Measurements from ENCODE around the gene TPPP3. TPM values are rescaled to one million over a fixed set of nuclear protein-coding genes. Genes with fewer than 3 reads are reported as not detected.

TPPP3 gene
- total and polyA plus RNA-seq, 9 of the 15 experiments (the other 6 are each of a cell fraction or from before 2014, with no cell fraction given), result 0.13 to 0.50 (median 0.36) TPM; not detected in 2

GRCh38 chr16:67404740-67405226, 11.5 kb upstream of the TPPP3 start:
- CTCF ChIA-PET (ENCODE audit: low intra/inter-chr PET ratio), result no interaction called here
- peaks cover 16 to 54% of the 10 kb centered on the region in 2 experiments for H3K27me3 ChIP-seq (ENCODE audit: control insufficient read depth in 2 of 2, insufficient read depth in 2 of 2, low read length in 2 of 2)
- in situ Hi-C loops (cut with MboI) (loop anchor here (25.0 kb wide), 1 partner anchor 442 kb away; the partner anchor contains the start of gene CES3), intact Hi-C loops (cut with micrococcal nuclease) (loop anchor here (10.0 kb wide), 1 partner anchor 390 kb away; no protein-coding TSS in a partner anchor)
- no peaks in the 10 kb centered on the region for H3K36me3 ChIP-seq (ENCODE audit: control insufficient read depth, insufficient read depth, low read length)
- 43% methylated on average over 5 of the region's 5 CpGs for WGBS (ENCODE audit: insufficient coverage, low coverage, missing lambda C conversion rate)
- ATAC-seq (no peak), FAIRE-seq (no peak), DNase-seq (ENCODE audit: extremely low read depth in 1 of 4, low spot score in 3 of 4) (no peak)
- no peak overlapping the region for H3K4me3 ChIP-seq
- 0 out of 2 replicates have a peak, but pooled peaks cover 4% of the 10 kb centered on the region for H4K20me1 ChIP-seq (replicated peaks; ENCODE audit: control insufficient read depth, insufficient read depth, low read length)
- H2AFZ ChIP-seq (ENCODE audit: low read depth, low read length), result no peak overlapping the region
- H3K27ac ChIP-seq (ENCODE audit: extremely low read depth, low read depth, low read length), result no peak overlapping the region
- no peak overlapping the region for H3K4me2 ChIP-seq (ENCODE audit: insufficient read depth, low read length)
- no peaks in the 10 kb centered on the region for H3K9me3 ChIP-seq (replicated peaks; ENCODE audit: control insufficient read depth, insufficient read depth, low read depth, low read length)
- H3K4me1 ChIP-seq (replicated peaks in 1 of 2; ENCODE audit: control insufficient read depth in 2 of 2, insufficient read depth in 2 of 2, low read length in 2 of 2), result peaks cover 0 to 20% of the 10 kb centered on the region in 2 experiments; a peak in 2 of 5 replicates
- 0 out of 4 replicates have a peak overlapping the region, but pooled peaks of 1 of the 2 experiments have one; percentile 20 for H3K9ac ChIP-seq (ENCODE audit: insufficient read depth in 1 of 2, low read depth in 2 of 2, low read length in 2 of 2)
- H3K9me1 ChIP-seq (ENCODE audit: control insufficient read depth, insufficient read depth, low read length), result no peaks in the 10 kb centered on the region
- BruUV-seq (replicated peaks), result no TSS peak
- POLR2A ChIA-PET, result interaction anchor here (0.6 to 0.8 kb wide), 2 partner anchors 8 to 1708 kb away, joined by 3 read pairs; no protein-coding TSS in a partner anchor
- TF ChIP-seq ETV1 (tag; conservative IDR thresholded peaks at IDR 0.05; ENCODE audit: low read depth) (no peak), POLR2B (IDR thresholded peaks at IDR 0.05; ENCODE audit: low read depth, partially characterized antibody) (no peak), RBBP5 (IDR thresholded peaks at IDR 0.05; ENCODE audit: borderline replicate concordance, insufficient read depth, low read length, poor library complexity, severe bottlenecking) (no peak), TRIM25 (IDR thresholded peaks at IDR 0.05; ENCODE audit: borderline replicate concordance) (no peak), SPI1 (IDR thresholded peaks at IDR 0.05; ENCODE audit: borderline replicate concordance, low read depth, low read length) (no peak), HEY1 (CRISPR knock-in tag; IDR thresholded peaks at IDR 0.05; ENCODE audit: borderline replicate concordance) (no peak), PML (IDR thresholded peaks at IDR 0.05; ENCODE audit: low read length) (no peak), SAP30 (IDR thresholded peaks at IDR 0.05; ENCODE audit: borderline replicate concordance, insufficient read depth, low read depth, low read length, poor library complexity, severe bottlenecking) (no peak), JUNB (CRISPR knock-in tag; conservative IDR thresholded peaks at IDR 0.05) (no peak)
- TF ChIP-seq, protein P1, sequence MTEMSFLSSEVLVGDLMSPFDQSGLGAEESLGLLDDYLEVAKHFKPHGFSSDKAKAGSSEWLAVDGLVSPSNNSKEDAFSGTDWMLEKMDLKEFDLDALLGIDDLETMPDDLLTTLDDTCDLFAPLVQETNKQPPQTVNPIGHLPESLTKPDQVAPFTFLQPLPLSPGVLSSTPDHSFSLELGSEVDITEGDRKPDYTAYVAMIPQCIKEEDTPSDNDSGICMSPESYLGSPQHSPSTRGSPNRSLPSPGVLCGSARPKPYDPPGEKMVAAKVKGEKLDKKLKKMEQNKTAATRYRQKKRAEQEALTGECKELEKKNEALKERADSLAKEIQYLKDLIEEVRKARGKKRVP (CRISPR knock-in tag; IDR thresholded peaks at IDR 0.05), result no peak
- TF ChIP-seq, protein P2, sequence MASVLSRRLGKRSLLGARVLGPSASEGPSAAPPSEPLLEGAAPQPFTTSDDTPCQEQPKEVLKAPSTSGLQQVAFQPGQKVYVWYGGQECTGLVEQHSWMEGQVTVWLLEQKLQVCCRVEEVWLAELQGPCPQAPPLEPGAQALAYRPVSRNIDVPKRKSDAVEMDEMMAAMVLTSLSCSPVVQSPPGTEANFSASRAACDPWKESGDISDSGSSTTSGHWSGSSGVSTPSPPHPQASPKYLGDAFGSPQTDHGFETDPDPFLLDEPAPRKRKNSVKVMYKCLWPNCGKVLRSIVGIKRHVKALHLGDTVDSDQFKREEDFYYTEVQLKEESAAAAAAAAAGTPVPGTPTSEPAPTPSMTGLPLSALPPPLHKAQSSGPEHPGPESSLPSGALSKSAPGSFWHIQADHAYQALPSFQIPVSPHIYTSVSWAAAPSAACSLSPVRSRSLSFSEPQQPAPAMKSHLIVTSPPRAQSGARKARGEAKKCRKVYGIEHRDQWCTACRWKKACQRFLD (CRISPR knock-in tag; IDR thresholded peaks at IDR 0.05), result no peak
- TF ChIP-seq, protein P3, sequence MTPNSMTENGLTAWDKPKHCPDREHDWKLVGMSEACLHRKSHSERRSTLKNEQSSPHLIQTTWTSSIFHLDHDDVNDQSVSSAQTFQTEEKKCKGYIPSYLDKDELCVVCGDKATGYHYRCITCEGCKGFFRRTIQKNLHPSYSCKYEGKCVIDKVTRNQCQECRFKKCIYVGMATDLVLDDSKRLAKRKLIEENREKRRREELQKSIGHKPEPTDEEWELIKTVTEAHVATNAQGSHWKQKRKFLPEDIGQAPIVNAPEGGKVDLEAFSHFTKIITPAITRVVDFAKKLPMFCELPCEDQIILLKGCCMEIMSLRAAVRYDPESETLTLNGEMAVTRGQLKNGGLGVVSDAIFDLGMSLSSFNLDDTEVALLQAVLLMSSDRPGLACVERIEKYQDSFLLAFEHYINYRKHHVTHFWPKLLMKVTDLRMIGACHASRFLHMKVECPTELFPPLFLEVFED (CRISPR knock-in tag; conservative IDR thresholded peaks at IDR 0.05), result no peak
- no peaks in the 10 kb centered on the region for H3K79me2 ChIP-seq (ENCODE audit: control insufficient read depth, insufficient read depth, low read length)

Measured in K562 (cell line).